HTR-8/SVneo (cell line): ENCODE results near the gene BSX.

Experiments used
- DNase-seq: peaks from one replicate; pipeline ENCODE4 v3.0.0; 2011; ENCODE audit warnings: low spot score, mixed read lengths; ENCODE audit not compliant: insufficient read length
- FAIRE-seq: peaks from 2 replicates; lab custom pipeline; 2011; peaks lifted over from hg19 to GRCh38; lab: Jason Lieb, UNC

The BSX gene

DNA sequence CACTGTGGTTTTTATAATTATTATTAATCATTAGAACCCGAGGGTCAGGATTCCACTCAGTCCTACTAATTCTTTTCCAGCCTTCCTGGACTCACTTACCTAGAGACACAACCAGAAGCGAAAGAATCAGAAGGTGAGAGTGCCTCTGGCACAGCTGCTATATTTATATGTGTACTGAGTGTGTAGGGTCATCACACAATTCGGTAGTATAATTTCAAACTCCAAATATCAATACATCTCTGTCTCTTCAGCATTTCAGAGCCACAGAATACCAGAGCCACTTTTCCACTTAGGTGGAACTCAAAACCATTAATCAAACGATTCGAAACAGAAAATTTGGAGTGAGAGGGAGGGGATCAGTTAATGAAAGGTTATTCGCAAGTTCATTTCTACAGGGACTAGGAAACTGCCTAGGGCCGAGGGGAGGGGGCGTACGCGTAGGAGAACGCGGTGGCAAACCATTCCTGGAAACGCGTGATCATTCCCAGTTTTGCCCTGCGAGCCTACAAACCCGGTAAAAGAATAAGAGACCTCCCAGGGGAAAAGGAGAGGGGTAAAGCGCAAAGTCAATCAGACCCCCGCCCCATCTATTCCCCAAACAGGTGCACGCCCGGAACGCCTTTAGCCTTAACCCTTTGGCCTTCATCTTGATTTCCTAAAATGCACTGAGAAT is 5.4 kb downstream of the BSX start:
- DNase-seq = no peak
- FAIRE-seq = no peak

DNA sequence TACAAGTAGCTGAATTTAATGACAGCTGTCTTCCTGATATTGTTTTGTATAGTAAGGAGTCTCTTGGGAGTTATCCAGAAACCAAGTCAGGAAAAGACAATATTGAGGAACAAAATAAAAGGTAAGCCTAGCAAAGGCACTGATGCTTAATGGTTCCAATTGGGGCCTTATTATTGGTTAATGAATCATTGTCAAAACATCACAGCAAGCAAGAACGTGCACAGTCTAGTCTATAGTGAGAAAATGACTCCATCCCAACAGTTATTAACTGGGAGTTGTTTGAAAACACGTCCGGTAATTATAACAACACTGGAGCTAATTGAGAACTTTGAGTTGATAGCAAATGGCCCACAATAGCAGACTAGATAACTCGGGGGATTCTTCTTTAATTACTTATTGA is 17.7 kb downstream of the BSX start:
- FAIRE-seq (no peak), DNase-seq (no peak)

DNA sequence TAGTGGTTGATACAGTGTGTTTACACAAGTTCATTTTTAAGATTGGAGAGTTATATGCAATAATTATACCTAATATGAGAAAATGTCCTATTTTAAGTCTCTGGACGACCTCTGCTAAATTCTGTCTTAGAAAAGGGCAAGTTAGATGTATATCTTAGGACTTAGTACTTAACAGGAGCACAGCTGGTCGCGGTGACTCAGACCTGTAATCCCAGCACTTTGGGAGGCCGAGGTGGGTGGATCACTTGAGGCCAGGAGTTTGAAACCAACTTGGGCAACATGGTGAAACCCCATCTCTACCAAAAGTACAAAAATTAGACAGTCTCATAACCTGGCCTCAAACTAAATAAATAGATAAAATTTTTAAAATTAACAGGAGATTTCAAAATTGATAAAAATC is 27.2 kb downstream of the BSX start:
- DNase-seq = no peak
- no peak for FAIRE-seq

DNA sequence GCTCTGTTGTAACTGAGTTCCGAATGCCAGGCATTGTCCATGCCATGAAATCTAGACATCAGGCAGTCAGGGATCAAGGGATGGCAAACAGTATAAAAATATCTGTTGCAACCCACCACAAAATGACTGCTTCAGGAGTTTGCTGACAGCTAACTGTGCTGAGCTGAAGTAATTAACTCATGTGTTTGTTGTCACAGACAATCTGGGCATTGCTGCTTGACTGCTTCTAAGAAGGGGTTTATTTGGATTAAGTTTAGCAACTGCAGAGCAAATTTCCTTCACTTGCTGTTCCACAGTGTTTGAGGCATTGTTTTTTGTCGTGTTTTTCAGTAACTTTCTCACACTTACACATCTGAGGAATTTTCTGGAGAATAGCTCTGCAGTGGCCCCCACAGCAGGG is 30.4 kb downstream of the BSX start:
- FAIRE-seq (no peak), DNase-seq (no peak)

DNA sequence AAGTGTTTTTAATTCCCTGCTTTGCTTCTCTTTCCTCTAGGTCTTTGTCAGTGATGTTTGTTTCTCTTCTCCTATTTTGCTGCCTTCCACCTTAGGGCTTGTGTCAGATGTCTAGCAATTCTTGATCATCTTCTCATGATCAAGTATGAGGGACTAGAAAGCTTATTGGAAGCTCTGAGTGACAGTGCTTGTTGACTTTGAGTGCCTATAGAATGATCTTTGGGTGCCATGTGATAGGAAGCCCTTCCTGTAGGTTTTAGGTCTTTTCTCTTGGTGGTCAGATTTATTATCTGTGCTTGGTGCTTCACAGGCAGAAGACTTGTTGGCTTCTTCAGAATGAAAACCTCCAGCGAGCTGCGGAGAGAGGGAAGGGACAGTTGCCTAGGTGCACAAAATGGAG is 43.1 kb downstream of the BSX start:
- FAIRE-seq = no peak
- DNase-seq = no peak

DNA sequence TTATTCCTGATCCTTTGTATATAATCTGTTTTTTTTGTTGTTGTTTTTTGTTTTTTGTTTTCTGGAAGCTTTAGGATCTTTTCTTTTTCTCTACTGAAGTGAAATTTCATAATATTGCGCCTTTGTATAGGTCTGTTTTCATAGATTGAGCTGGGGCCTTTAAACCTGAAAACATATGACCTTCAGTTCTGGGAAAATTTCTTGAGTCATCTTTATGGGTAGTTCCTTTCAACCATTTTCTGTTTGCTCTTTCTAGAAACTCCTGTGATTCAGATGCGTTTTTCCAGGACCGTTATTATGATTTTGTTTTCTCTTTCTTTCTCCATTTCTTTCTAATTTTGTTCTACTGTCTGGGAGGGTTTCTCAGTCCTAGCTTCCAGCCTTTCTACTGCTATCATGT is 43.7 kb downstream of the BSX start:
- FAIRE-seq = no peak

DNA sequence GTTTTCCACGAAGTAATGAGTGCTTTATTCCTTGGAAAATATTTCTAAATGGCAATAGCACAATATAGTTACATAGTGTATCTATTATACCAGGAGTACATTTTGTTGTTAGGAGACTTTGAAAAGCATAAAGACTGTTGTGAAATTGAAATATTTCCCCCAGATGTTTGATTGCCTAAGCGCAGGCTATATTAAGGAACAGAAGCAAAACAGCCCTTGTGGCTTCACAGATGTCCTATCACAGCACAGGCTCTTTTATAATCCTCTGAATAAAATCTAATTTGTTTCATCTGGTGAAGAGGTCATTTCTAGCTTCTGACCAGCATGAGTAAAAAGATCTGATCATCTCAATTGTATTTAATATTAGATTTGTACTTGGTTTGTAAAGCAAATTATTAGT is 48.2 kb downstream of the BSX start:
- FAIRE-seq (no peak), DNase-seq (no peak)

More for the DNA sequence above, 43.7 kb downstream of the BSX start:
- no peak for DNase-seq

DNA sequence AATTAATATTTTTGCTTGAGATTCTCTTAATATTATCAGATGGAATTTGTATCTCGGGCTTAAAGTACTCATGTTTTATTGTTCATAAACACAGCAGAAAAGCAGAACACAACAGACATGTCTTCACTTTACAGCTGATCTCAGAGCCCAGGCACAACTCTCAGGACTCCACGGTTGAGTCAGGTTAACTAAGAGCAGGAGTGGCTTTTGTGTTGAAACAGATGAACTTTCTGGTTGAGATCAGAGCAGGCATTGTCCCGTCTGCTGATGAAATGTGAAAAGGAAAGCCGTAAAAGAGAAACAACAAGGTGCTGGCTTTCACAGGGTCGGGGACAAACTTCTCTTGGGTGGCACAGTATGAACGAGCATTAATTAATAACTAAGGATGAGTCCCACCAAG is 50.1 kb downstream of the BSX start:
- no peak for FAIRE-seq
- DNase-seq = no peak
